MM.1S (cell line): ENCODE results near the gene MYO1C.

Source experiments
- CTCF ChIP-seq: fragments of 300-600 bp; sonication (generic); IDR thresholded peaks from 2 replicates; pipeline ENCODE4 v1.5.1; 2016; ENCODE audit warnings: antibody characterized with exemption, low read length, mixed read lengths
- EZH2 ChIP-seq: fragments of 300-600 bp; sonication (generic); optimal IDR thresholded peaks from 2 replicates; pipeline ENCODE3; 2017; ENCODE audit warnings: low read depth, mild to moderate bottlenecking, antibody characterized with exemption, low read length, mixed read lengths
- EZH2phosphoT487 ChIP-seq: fragments of 300-600 bp; sonication (generic); IDR thresholded peaks from 2 replicates; pipeline ENCODE4 v1.6.1; 2018; ENCODE audit warnings: antibody characterized with exemption, low read length

DNA sequence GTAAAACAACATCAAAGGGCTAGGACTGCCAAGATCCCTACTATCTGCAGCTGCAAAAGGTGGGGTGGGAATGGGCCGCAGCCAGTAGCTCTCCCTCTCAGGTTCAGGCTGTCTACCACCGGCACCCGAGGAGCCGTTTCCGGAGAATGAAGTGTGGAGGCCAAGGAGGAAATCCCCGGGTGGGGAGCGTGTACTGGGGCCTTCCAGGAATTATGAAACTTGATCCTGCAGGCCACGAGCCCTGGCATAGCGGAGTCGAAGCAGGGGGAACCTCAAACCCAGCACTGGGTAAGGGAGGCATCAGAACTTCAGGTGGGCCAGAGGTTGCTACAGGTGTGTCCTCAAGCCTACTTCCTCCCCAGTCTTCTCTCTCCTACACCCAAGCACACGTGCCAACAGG is 18.8 kb upstream of the MYO1C start:
- TF ChIP-seq CTCF: no peak
- TF ChIP-seq EZH2: no peak
- no peak for TF ChIP-seq EZH2phosphoT487
